ENCODE measurements around the gene TRIM10. TPM values are rescaled to one million over a fixed set of nuclear protein-coding genes. Genes with fewer than 3 reads are reported as not detected.

The TRIM10 gene
- total and polyA plus RNA-seq, 2 experiments from 2014 or later, result 0.31 TPM; not detected in 1

- TF ChIP-seq ZNF462 (CRISPR knock-in tag; IDR thresholded peaks at IDR 0.05) (no peak), ZNF114 (CRISPR knock-in tag; IDR thresholded peaks at IDR 0.05) (no peak), CREB1 (CRISPR knock-in tag; IDR thresholded peaks at IDR 0.05; ENCODE audit: low read depth) (no peak)
These were observed 13.9 kb downstream of the TRIM10 start (continued) for GRCh38 chr6:30147096-30147495.

GRCh38 chr6:30145818-30146217 lies 15.2 kb downstream of the TRIM10 start:
- Histone ChIP-seq H3K4me3 (no peak overlapping the region), H2AFZ (no peak overlapping the region), H3K9me2 (ENCODE audit: insufficient read depth) (no peaks in the 10 kb centered on the region), H3K4me2 (peak overlapping the region; percentile 51; the same call in 1 of the 2 replicates), H3K4me1 (ENCODE audit: insufficient read depth) (no peaks in the 10 kb centered on the region), H3K79me2 (replicated peaks; ENCODE audit: insufficient read depth) (no peaks in the 10 kb centered on the region), H4K20me1 (replicated peaks; ENCODE audit: insufficient read depth) (no peaks in the 10 kb centered on the region), H3F3A (replicated peaks; ENCODE audit: low read depth) (no peaks in the 10 kb centered on the region), H3K36me3 (ENCODE audit: insufficient read depth) (no peaks in the 10 kb centered on the region), H3K27ac (ENCODE audit: low read depth) (no peak overlapping the region), H3K27me3 (ENCODE audit: insufficient read depth) (no peaks in the 10 kb centered on the region)
- peak; percentile 74 for ATAC-seq
- no peak overlapping the region for H3K27ac Mint-ChIP-seq
- DNase-seq (ENCODE audit: low spot score), result no peak
- H3K4me3 Mint-ChIP-seq, result no peak overlapping the region
- H3K27me3 Mint-ChIP-seq (ENCODE audit: insufficient read depth, low read depth, poor library complexity), result no peaks in the 10 kb centered on the region
- H3K9me3 Mint-ChIP-seq, result no peaks in the 10 kb centered on the region
- no peaks in the 10 kb centered on the region for H3K36me3 Mint-ChIP-seq (ENCODE audit: low read depth)
- H3K4me1 Mint-ChIP-seq, result peaks cover 5% of the 10 kb centered on the region
- TF ChIP-seq STAT1 (IDR thresholded peaks at IDR 0.05; ENCODE audit: unreplicated experiment) (no peak), CTCF (conservative IDR thresholded peaks at IDR 0.05; ENCODE audit: low read depth in 2 of 2) (no peak), EZH2phosphoT487 (IDR thresholded peaks at IDR 0.05; ENCODE audit: unreplicated experiment) (no peak), JUNB (IDR thresholded peaks at IDR 0.05; ENCODE audit: unreplicated experiment) (no peak), REST (IDR thresholded peaks at IDR 0.05; ENCODE audit: unreplicated experiment) (no peak), ETS1 (IDR thresholded peaks at IDR 0.05) (no peak)

Measured in GM23338 (cell line).